SK-N-SH treated with all-trans-retinoic acid at 6 μM for 48 hours (cell line): Measurements from ENCODE around the gene SLC30A10.

ENCODE experiments used
- ATAC-seq: fragments of 200-7000 bp; cut with Tn5 transposase; 3 replicates; pipeline ENCODE4 v1.9.1; 2020; ENCODE audit warnings: mild to moderate bottlenecking, moderate library complexity
- BACH2 ChIP-seq: fragments of 250-450 bp; sonication (Bioruptor Pico); IDR thresholded peaks from 2 replicates; pipeline ENCODE4 v1.9.0; 2021; ENCODE audit warnings: mild to moderate bottlenecking, borderline replicate concordance
- CREB5 ChIP-seq: fragments of 250-450 bp; sonication (Bioruptor Pico); IDR thresholded peaks from 2 replicates; pipeline ENCODE4 v1.5.1; 2020; ENCODE audit warnings: low read depth, mild to moderate bottlenecking, moderate library complexity
- CSDC2 ChIP-seq: fragments of 250-450 bp; sonication (Bioruptor Pico); IDR thresholded peaks from 2 replicates; pipeline ENCODE4 v1.5.0; 2020; ENCODE audit warnings: mild to moderate bottlenecking, moderate library complexity
- CSRNP3 ChIP-seq: fragments of 250-450 bp; sonication (Bioruptor Pico); IDR thresholded peaks from 2 replicates; pipeline ENCODE4 v1.5.1; 2021; ENCODE audit warnings: mild to moderate bottlenecking, moderate library complexity
- ESRRG ChIP-seq: fragments of 250-450 bp; sonication (Bioruptor Pico); IDR thresholded peaks from 2 replicates; pipeline ENCODE4 v1.6.1; 2021; ENCODE audit warnings: mild to moderate bottlenecking
- GLIS3 ChIP-seq: fragments of 250-450 bp; sonication (Bioruptor Pico); IDR thresholded peaks from 2 replicates; pipeline ENCODE4 v1.5.0; 2020; ENCODE audit warnings: mild to moderate bottlenecking, moderate library complexity
- ISL1 ChIP-seq: fragments of 250-450 bp; sonication (Bioruptor Pico); IDR thresholded peaks from 2 replicates; pipeline ENCODE4 v2.1.2; 2022; ENCODE audit warnings: mild to moderate bottlenecking, moderate library complexity
- OSR1 ChIP-seq: fragments of 250-450 bp; sonication (Bioruptor Pico); IDR thresholded peaks from 2 replicates; pipeline ENCODE4 v1.8.0; 2022; ENCODE audit warnings: moderate library complexity, mild to moderate bottlenecking, inconsistent platforms
- PPARA ChIP-seq: fragments of 250-450 bp; sonication (Bioruptor Pico); IDR thresholded peaks from 2 replicates; pipeline ENCODE4 v1.5.0; 2020; ENCODE audit warnings: mild to moderate bottlenecking, borderline replicate concordance
- RARB ChIP-seq: fragments of 250-450 bp; sonication (Bioruptor Pico); IDR thresholded peaks from 2 replicates; pipeline ENCODE4 v1.8.0; 2021; ENCODE audit warnings: mild to moderate bottlenecking, moderate library complexity
- SNAI2 ChIP-seq: fragments of 250-450 bp; sonication (Bioruptor Pico); IDR thresholded peaks from 2 replicates; pipeline ENCODE4 v1.5.0; 2020; ENCODE audit warnings: mild to moderate bottlenecking, moderate library complexity
- TCF4 ChIP-seq: fragments of 250-450 bp; sonication (Bioruptor Pico); IDR thresholded peaks from 2 replicates; pipeline ENCODE4 v1.8.0; 2021; ENCODE audit warnings: mild to moderate bottlenecking, moderate library complexity, borderline replicate concordance
- TOX ChIP-seq: fragments of 250-450 bp; sonication (Bioruptor Pico); IDR thresholded peaks from 2 replicates; pipeline ENCODE4 v1.8.0; 2021; ENCODE audit warnings: mild to moderate bottlenecking, moderate library complexity, borderline replicate concordance
- ZC3H10 ChIP-seq: fragments of 250-450 bp; sonication (Bioruptor Pico); IDR thresholded peaks from 2 replicates; pipeline ENCODE4 v1.5.1; 2021; ENCODE audit warnings: mild to moderate bottlenecking, moderate library complexity
- ZFP3 ChIP-seq: fragments of 250-450 bp; sonication (Bioruptor Pico); IDR thresholded peaks from 2 replicates; pipeline ENCODE4 v1.5.0; 2020; ENCODE audit warnings: mild to moderate bottlenecking, moderate library complexity
- ZFP30 ChIP-seq: fragments of 450-650 bp; formaldehyde crosslinking; IDR thresholded peaks from 2 replicates; pipeline ENCODE4 v1.5.0; 2022; ENCODE audit warnings: mild to moderate bottlenecking, moderate library complexity
- ZNF565 ChIP-seq: fragments of 450-650 bp; formaldehyde crosslinking; conservative IDR thresholded peaks from 2 replicates; pipeline ENCODE4 v1.5.0; 2020; ENCODE audit warnings: low read depth, mild to moderate bottlenecking, moderate library complexity
- ZNF70 ChIP-seq: fragments of 450-650 bp; formaldehyde crosslinking; IDR thresholded peaks from 2 replicates; pipeline ENCODE4 v1.5.0; 2020; ENCODE audit warnings: mild to moderate bottlenecking, moderate library complexity
- ZNF8 ChIP-seq: fragments of 450-650 bp; formaldehyde crosslinking; IDR thresholded peaks from 2 replicates; pipeline ENCODE4 v1.5.0; 2020; ENCODE audit warnings: mild to moderate bottlenecking, moderate library complexity
- TF ChIP-seq, protein P1 (sequence below): fragments of 250-450 bp; sonication (Bioruptor Pico); IDR thresholded peaks from 2 replicates; pipeline ENCODE4 v1.8.0; 2021; ENCODE audit warnings: low read depth, mild to moderate bottlenecking, moderate library complexity, borderline replicate concordance
- TF ChIP-seq, protein P2 (sequence below): fragments of 250-450 bp; sonication (Bioruptor Pico); IDR thresholded peaks from 2 replicates; pipeline ENCODE4 v1.5.0; 2020; ENCODE audit warnings: mild to moderate bottlenecking, moderate library complexity

The SLC30A10 gene

GRCh38 chr1:219945795-219946194 lies 17.4 kb upstream of the SLC30A10 start:
- TF ChIP-seq ZFP3 (CRISPR knock-in tag): no peak
- ATAC-seq: no peak

DNA sequence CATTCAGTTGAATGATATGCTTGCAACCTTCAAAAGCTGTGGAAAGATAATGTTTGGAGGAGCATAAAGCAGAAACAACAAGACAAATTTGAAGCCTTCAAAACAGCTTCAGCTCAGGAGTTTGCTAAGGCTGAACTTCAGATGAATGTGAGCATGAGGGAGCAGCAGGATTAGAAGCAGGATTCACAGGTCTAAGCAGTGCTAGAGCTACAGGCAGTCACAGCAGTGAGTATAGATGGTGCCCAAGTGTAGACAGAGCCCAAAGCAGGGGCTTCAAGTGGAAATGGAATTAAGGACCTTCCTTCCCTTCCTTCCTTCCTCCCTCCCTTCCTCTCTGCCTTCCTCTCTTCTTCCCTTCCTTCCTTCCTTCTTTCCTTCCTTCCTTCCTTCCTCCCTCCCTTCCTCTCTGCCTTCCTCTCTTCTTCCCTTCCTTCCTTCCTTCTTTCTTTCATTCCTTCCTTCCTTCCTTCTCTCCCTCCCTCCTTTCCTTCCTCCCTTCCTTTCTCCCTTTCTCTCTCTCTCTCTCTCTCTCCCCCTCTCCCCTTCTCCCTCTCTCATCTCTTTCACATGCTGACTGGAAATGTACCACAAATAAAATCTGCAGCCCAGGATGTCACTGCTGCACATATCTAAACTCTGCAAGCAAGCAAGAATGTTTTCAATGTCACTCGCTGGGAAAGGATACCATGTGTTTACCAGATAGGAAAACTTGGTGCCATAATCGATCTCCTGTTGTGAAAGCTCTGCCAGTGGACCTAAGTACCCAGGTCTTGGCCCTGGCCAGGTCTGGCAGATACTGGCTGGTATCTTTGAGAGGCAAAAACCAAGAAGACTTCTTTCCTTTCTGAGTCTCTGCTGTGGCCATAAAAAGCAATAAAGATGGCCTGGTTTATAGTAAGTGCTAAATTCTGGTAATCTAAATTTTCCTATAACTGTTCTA lies 13.1 kb upstream of the SLC30A10 start:
- no peak for ATAC-seq

GRCh38 chr1:219940707-219941106 lies 12.3 kb upstream of the SLC30A10 start:
- TF ChIP-seq BACH2 (CRISPR knock-in tag) (no peak), ZFP30 (no peak), ZNF8 (CRISPR knock-in tag) (no peak), ZC3H10 (no peak), TOX (CRISPR knock-in tag) (no peak), GLIS3 (no peak), ISL1 (no peak), ZNF70 (CRISPR knock-in tag) (no peak), ZFP3 (CRISPR knock-in tag) (no peak), OSR1 (CRISPR knock-in tag) (no peak), CSRNP3 (CRISPR knock-in tag) (no peak)
- TF ChIP-seq, protein P1, sequence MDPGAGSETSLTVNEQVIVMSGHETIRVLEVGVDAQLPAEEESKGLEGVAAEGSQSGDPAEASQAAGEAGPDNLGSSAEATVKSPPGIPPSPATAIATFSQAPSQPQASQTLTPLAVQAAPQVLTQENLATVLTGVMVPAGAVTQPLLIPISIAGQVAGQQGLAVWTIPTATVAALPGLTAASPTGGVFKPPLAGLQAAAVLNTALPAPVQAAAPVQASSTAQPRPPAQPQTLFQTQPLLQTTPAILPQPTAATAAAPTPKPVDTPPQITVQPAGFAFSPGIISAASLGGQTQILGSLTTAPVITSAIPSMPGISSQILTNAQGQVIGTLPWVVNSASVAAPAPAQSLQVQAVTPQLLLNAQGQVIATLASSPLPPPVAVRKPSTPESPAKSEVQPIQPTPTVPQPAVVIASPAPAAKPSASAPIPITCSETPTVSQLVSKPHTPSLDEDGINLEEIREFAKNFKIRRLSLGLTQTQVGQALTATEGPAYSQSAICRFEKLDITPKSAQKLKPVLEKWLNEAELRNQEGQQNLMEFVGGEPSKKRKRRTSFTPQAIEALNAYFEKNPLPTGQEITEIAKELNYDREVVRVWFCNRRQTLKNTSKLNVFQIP (CRISPR knock-in tag): no peak
- TF ChIP-seq, all 23 proteins: peak for 0
- no peak for ATAC-seq

More for the DNA sequence above, 13.1 kb upstream of the SLC30A10 start:
- no peak for TF ChIP-seq CREB5 (CRISPR knock-in tag)
- TF ChIP-seq, protein P1 (CRISPR knock-in tag): no peak
- TF ChIP-seq GLIS3: no peak
- no peak for TF ChIP-seq SNAI2
- TF ChIP-seq PPARA (CRISPR knock-in tag): no peak
- TF ChIP-seq RARB: no peak
- no peak for TF ChIP-seq ZNF70 (CRISPR knock-in tag)
- no peak for TF ChIP-seq CSDC2 (CRISPR knock-in tag)
- no peak for TF ChIP-seq TOX (CRISPR knock-in tag)
- TF ChIP-seq ZFP30: no peak
- TF ChIP-seq, all 23 proteins: peak for 0

DNA sequence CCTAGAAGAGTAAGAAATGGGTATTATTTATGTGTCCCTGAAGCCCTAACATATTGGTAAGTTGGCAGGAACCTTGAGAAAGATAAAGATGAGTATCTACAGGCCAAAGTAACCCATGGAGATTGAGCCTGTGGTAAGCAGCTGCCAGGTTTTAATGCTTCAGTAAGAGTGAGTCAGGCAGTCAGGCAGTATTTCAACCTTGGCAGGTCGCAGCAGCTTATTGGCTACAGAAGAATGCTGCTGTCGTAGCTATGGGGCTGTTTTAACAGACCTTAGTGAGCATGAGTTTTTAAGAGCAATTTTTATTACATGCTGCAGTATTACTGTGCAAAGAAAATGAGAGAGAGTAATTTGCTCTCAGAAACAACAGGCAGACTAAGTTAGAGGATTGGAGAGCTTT lies 10.3 kb upstream of the SLC30A10 start:
- ATAC-seq: peak; percentile 93
- peak; percentile 94 for TF ChIP-seq ZFP3 (CRISPR knock-in tag)
- TF ChIP-seq ZNF565: 0 out of 2 replicates have a peak, but pooled peaks have one; percentile 11
- peak; percentile 60; the same call in 1 of the 2 replicates for TF ChIP-seq ZC3H10
- no peak for TF ChIP-seq SNAI2
- TF ChIP-seq PPARA (CRISPR knock-in tag): no peak
- TF ChIP-seq, protein P1 (CRISPR knock-in tag): no peak
- TF ChIP-seq RARB: no peak
- no peak for TF ChIP-seq ESRRG (CRISPR knock-in tag)
- TF ChIP-seq TCF4 (CRISPR knock-in tag): no peak
- TF ChIP-seq, protein P2, sequence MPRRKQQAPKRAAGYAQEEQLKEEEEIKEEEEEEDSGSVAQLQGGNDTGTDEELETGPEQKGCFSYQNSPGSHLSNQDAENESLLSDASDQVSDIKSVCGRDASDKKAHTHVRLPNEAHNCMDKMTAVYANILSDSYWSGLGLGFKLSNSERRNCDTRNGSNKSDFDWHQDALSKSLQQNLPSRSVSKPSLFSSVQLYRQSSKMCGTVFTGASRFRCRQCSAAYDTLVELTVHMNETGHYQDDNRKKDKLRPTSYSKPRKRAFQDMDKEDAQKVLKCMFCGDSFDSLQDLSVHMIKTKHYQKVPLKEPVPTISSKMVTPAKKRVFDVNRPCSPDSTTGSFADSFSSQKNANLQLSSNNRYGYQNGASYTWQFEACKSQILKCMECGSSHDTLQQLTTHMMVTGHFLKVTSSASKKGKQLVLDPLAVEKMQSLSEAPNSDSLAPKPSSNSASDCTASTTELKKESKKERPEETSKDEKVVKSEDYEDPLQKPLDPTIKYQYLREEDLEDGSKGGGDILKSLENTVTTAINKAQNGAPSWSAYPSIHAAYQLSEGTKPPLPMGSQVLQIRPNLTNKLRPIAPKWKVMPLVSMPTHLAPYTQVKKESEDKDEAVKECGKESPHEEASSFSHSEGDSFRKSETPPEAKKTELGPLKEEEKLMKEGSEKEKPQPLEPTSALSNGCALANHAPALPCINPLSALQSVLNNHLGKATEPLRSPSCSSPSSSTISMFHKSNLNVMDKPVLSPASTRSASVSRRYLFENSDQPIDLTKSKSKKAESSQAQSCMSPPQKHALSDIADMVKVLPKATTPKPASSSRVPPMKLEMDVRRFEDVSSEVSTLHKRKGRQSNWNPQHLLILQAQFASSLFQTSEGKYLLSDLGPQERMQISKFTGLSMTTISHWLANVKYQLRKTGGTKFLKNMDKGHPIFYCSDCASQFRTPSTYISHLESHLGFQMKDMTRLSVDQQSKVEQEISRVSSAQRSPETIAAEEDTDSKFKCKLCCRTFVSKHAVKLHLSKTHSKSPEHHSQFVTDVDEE (CRISPR knock-in tag): no peak
- no peak for TF ChIP-seq TOX (CRISPR knock-in tag)
- TF ChIP-seq ZNF70 (CRISPR knock-in tag): no peak
- TF ChIP-seq CREB5 (CRISPR knock-in tag): no peak
- no peak for TF ChIP-seq ZFP30
- no peak for TF ChIP-seq BACH2 (CRISPR knock-in tag)
